GM12878 (cell line): ENCODE data around the gene PAK5. TPM values are rescaled to one million over a fixed set of nuclear protein-coding genes. Genes with fewer than 3 reads are reported as not detected.

Experiments used
- ATAC-seq: fragments of 200-7000 bp; cut with Tn5 transposase; 3 replicates; pipeline ENCODE4 v1.9.1; 2020; ENCODE audit warnings: mild to moderate bottlenecking, moderate library complexity
- BruUV-seq: library from RNA; stranded (reverse); fragments of 400-500 nt; replicated peaks from 2 replicates; lab custom pipeline; 2021; lab: Mats Ljungman, UMichigan
- CTCF ChIA-PET: fragments of 300-600 bp; sonication (Branson Sonifier 250); formaldehyde crosslinking; extraction: SDS; loops from one replicate; lab custom pipeline; 2021; ENCODE audit warnings: inconsistent platforms; lab: Yijun Ruan, JAX
- POLR2A ChIA-PET: fragments of 350-600 bp; formaldehyde crosslinking; extraction: SDS; loops from one replicate; lab custom pipeline; 2021; ENCODE audit warnings: inconsistent platforms; lab: Charles Lee
- RAD21 ChIA-PET: fragments of 300-600 bp; sonication (Branson Sonifier 250); formaldehyde crosslinking; loops from one replicate; lab custom pipeline; 2023; ENCODE audit warnings: antibody characterized with exemption; ENCODE audit not compliant: unreplicated experiment; lab: Charles Lee
- SMC1A ChIA-PET: fragments of 300-600 bp; sonication (Branson Sonifier 250); formaldehyde crosslinking; loops from one replicate; lab custom pipeline; 2023; ENCODE audit not compliant: unreplicated experiment, uncharacterized antibody; lab: Charles Lee
- DNase-seq: peaks from one replicate; pipeline ENCODE4 v3.0.0-alpha.2; 2011; ENCODE audit warnings: low read depth, low spot score
- FAIRE-seq: peaks from 3 replicates; lab custom pipeline; 2011; peaks lifted over from hg19 to GRCh38; lab: Jason Lieb, UNC
- H2AFZ ChIP-seq: 2 replicates; pipeline ENCODE4 v1.6.0; 2011; ENCODE audit warnings: low read depth, low read length, control low read depth; ENCODE audit not compliant: control insufficient read depth
- H3K27ac ChIP-seq: 2 replicates; pipeline ENCODE4 v1.5.1; 2011; ENCODE audit warnings: control low read depth; ENCODE audit not compliant: control insufficient read depth, insufficient read depth
- H3K27me3 ChIP-seq, 2 experiments: replicated peaks in 1 of 2; 2 replicates each; pipeline versions ENCODE4 v1.6.0 to v1.6.1; 2011; ENCODE audit warnings: low read length in 1 of 2; ENCODE audit not compliant: control insufficient read depth in 2 of 2, insufficient read depth in 2 of 2
- H3K36me3 ChIP-seq, 2 experiments: 2 replicates each; pipeline ENCODE4 v1.5.1; 2011; ENCODE audit warnings: low read length in 1 of 2; ENCODE audit not compliant: control insufficient read depth in 2 of 2, insufficient read depth in 2 of 2
- H3K4me1 ChIP-seq: 2 replicates; pipeline ENCODE4 v1.6.1; 2011; ENCODE audit warnings: mild to moderate bottlenecking, low read length, moderate library complexity, mixed read lengths; ENCODE audit not compliant: control insufficient read depth, insufficient read depth
- H3K4me2 ChIP-seq: 2 replicates; pipeline ENCODE4 v1.6.0; 2011; ENCODE audit warnings: control low read depth; ENCODE audit not compliant: control insufficient read depth, insufficient read depth
- H3K4me3 ChIP-seq: fragments of 200-600 bp; sonication (generic); 2 replicates; pipeline ENCODE4 v1.5.1; 2016
- H3K79me2 ChIP-seq: 2 replicates; pipeline ENCODE4 v1.6.0; 2011; ENCODE audit warnings: low read length; ENCODE audit not compliant: control insufficient read depth, insufficient read depth
- H3K9ac ChIP-seq: 2 replicates; pipeline ENCODE4 v1.8.0; 2011; ENCODE audit warnings: low read length, control low read depth, mixed read lengths; ENCODE audit not compliant: control insufficient read depth, insufficient read depth
- H3K9me3 ChIP-seq: replicated peaks from 3 replicates; pipeline ENCODE4 v1.5.1; 2011; ENCODE audit warnings: mild to moderate bottlenecking, low read length; ENCODE audit not compliant: control insufficient read depth, insufficient read depth
- H4K20me1 ChIP-seq: 2 replicates; pipeline ENCODE4 v1.6.0; 2011; ENCODE audit not compliant: control insufficient read depth, insufficient read depth
- CHD4 ChIP-seq: fragments of 200-600 bp; sonication (generic); IDR thresholded peaks from 2 replicates; pipeline ENCODE4 v1.6.1; 2016; ENCODE audit warnings: mild to moderate bottlenecking
- FOXM1 ChIP-seq: IDR thresholded peaks from 2 replicates; pipeline ENCODE4 v1.6.1; 2012; ENCODE audit warnings: low read depth, mild to moderate bottlenecking, inconsistent platforms, low read length, moderate library complexity
- IKZF2 ChIP-seq, 2 experiments: fragments of 450-650 bp; IDR thresholded peaks; 2 replicates each; pipeline ENCODE4 v1.6.1; 2017; ENCODE audit warnings: mild to moderate bottlenecking in 2 of 2, moderate library complexity in 2 of 2
- KDM1A ChIP-seq: fragments of 200-600 bp; sonication (generic); IDR thresholded peaks from 2 replicates; pipeline ENCODE4 v1.6.1; 2016; ENCODE audit warnings: borderline replicate concordance
- MAX ChIP-seq: IDR thresholded peaks from 2 replicates; pipeline ENCODE4 v1.6.1; 2012; ENCODE audit warnings: low read depth, low read length, improper control_type of control experiment
- MLLT1 ChIP-seq: fragments of 450-650 bp; IDR thresholded peaks from 2 replicates; pipeline ENCODE4 v1.6.1; 2016; ENCODE audit warnings: mild to moderate bottlenecking
- PRDM15 ChIP-seq: fragments of 450-650 bp; formaldehyde crosslinking; IDR thresholded peaks from 2 replicates; pipeline ENCODE4 v1.4.0; 2020; ENCODE audit warnings: mild to moderate bottlenecking, moderate library complexity
- RB1 ChIP-seq: fragments of 450-650 bp; formaldehyde crosslinking; IDR thresholded peaks from 2 replicates; pipeline ENCODE4 v1.6.1; 2017; ENCODE audit warnings: mild to moderate bottlenecking, borderline replicate concordance
- SREBF1 ChIP-seq: IDR thresholded peaks from 2 replicates; pipeline ENCODE4 v1.6.1; 2012; ENCODE audit warnings: mild to moderate bottlenecking, low read length
- TBL1XR1 ChIP-seq: IDR thresholded peaks from 2 replicates; pipeline ENCODE4 v1.6.1; 2012; ENCODE audit warnings: low read depth, low read length, improper control_type of control experiment
- TCF12 ChIP-seq: IDR thresholded peaks from 2 replicates; pipeline ENCODE4 v1.6.1; 2011; ENCODE audit warnings: low read depth, mild to moderate bottlenecking, low read length
- ZNF207 ChIP-seq: fragments of 450-650 bp; IDR thresholded peaks from 2 replicates; pipeline ENCODE4 v1.6.1; 2014; ENCODE audit warnings: antibody characterized with exemption, mild to moderate bottlenecking, borderline replicate concordance
- ZNF384 ChIP-seq: IDR thresholded peaks from 2 replicates; pipeline ENCODE4 v1.6.1; 2012; ENCODE audit warnings: low read depth, mild to moderate bottlenecking, low read length, improper control_type of control experiment, borderline replicate concordance
- ZSCAN29 ChIP-seq: fragments of 450-650 bp; IDR thresholded peaks from 2 replicates; pipeline ENCODE4 v1.6.1; 2017; ENCODE audit warnings: mild to moderate bottlenecking, moderate library complexity
- WGBS: methylation state at CpG from one replicate; pipeline ENCODE4 v1.1.6; 2016; ENCODE audit warnings: low lambda C conversion rate; ENCODE audit not compliant: insufficient replicate concordance, insufficient coverage; ENCODE audit errors: missing lambda C conversion rate; 5-methylcytosine and 5-hydroxymethylcytosine counted together
- in situ Hi-C: fragments of 300-500 bp; cut with MboI; formaldehyde crosslinking; loops from 9 replicates; pipeline ENCODE4 v1.14.3; 2018; ENCODE audit warnings: mixed read lengths
- intact Hi-C: fragments of 100-400 bp; cut with micrococcal nuclease; formaldehyde crosslinking; loops from one replicate; pipeline ENCODE4 v1.14.2; 2022; ENCODE audit not compliant: unreplicated experiment
- polyA plus RNA-seq, 11 experiments: library from polyadenylated mRNA; depleted of rRNA in 4 of 11; unstranded in 6 of 11; stranded (reverse) in 5 of 11; fragments of >200 nt; fragmentation: Nextera tagmentation in 4 of 11; fragmentation: Illumina TruSeq in 1 of 11; extraction: Ambion mirVana in 4 of 11; extraction: Trizol in 1 of 11; gene quantifications; 1 replicate in 1 of 11; 2 replicates in 10 of 11; pipeline versions ENCODE4 v1.2.1 to v1.2.3, GENCODE V29; 2011 to 2016; ENCODE audit warnings: inconsistent platforms in 2 of 11, missing spikeins in 2 of 11, low read depth in 1 of 11
- total RNA-seq, 4 experiments: library from RNA; depleted of rRNA in 3 of 4; stranded (reverse); fragments of >200 nt in 3 of 4; fragmentation: Illumina TruSeq in 1 of 4; extraction: Trizol in 1 of 4; gene quantifications; 2 replicates each; pipeline versions ENCODE4 v1.2.1 to v1.2.3, GENCODE V29; 2013 to 2021

Gene PAK5
- total and polyA plus RNA-seq, 10 of the 15 experiments (the other 5 are each of a cell fraction or from before 2014, with no cell fraction given) = not detected

- no peaks in the 10 kb centered on the region for H3K79me2 ChIP-seq
- ATAC-seq (no peak), FAIRE-seq (no peak), DNase-seq (no peak)
- H3K4me3 ChIP-seq = no peak overlapping the region
- H3K4me1 ChIP-seq = no peaks in the 10 kb centered on the region
- ChIA-PET CTCF (interaction anchor here (1.3 kb wide), 1 partner anchor 60 kb away, joined by 3 read pairs; no protein-coding TSS in a partner anchor), SMC1A (no interaction called here), RAD21 (no interaction called here), POLR2A (no interaction called here)
- H3K9me3 ChIP-seq = no peaks in the 10 kb centered on the region
- no peak overlapping the region for H3K27ac ChIP-seq
- in situ Hi-C loops = no loop called here
- TF ChIP-seq ZNF384 = no peak
- no peak for TF ChIP-seq MAX
- no peak for TF ChIP-seq IKZF2 (IDR thresholded peaks at IDR 0.05)
- no peak for TF ChIP-seq TBL1XR1
- TF ChIP-seq ZSCAN29 = no peak
- no peak for TF ChIP-seq ZNF207
- TF ChIP-seq CHD4 = no peak
- no peak for TF ChIP-seq RB1
- TF ChIP-seq KDM1A = no peak
- WGBS = 42% methylated on average over 2 of the region's 2 CpGs
- H3K4me2 ChIP-seq = no peak overlapping the region
- intact Hi-C loops = no loop called here
- H3K27me3 ChIP-seq = no peaks in the 10 kb centered on the region
- H4K20me1 ChIP-seq = no peaks in the 10 kb centered on the region
- H3K9ac ChIP-seq = no peak overlapping the region
- BruUV-seq = no TSS peak
- no peak overlapping the region for H2AFZ ChIP-seq
- H3K36me3 ChIP-seq = no peaks in the 10 kb centered on the region
Observed at GRCh38 chr20:9852566-9852965, 13.7 kb upstream of the PAK5 start.

- ATAC-seq = no peak
- SMC1A ChIA-PET = no interaction called here
- Histone ChIP-seq H3K4me2 (no peak overlapping the region), H3K36me3 (no peaks in the 10 kb centered on the region), H3K9me3 (no peaks in the 10 kb centered on the region), H4K20me1 (no peaks in the 10 kb centered on the region), H3K27me3 (peaks cover 4 to 8% of the 10 kb centered on the region in 2 experiments; a peak in 3 of 4 replicates), H3K4me1 (no peaks in the 10 kb centered on the region), H2AFZ (no peak overlapping the region), H3K9ac (no peak overlapping the region), H3K27ac (no peak overlapping the region), H3K79me2 (no peaks in the 10 kb centered on the region), H3K4me3 (no peak overlapping the region)
- POLR2A ChIA-PET = no interaction called here
- RAD21 ChIA-PET = no interaction called here
- no TSS peak for BruUV-seq
- CTCF ChIA-PET = interaction anchor here (0.9 kb wide), 1 partner anchor 18 kb away, joined by 3 read pairs; no protein-coding TSS in a partner anchor
- no peak for DNase-seq
- no peak for FAIRE-seq
- intact Hi-C loops (no loop called here), in situ Hi-C loops (no loop called here)
- 39% methylated on average over 5 of the region's 5 CpGs for WGBS
- TF ChIP-seq TBL1XR1 (no peak), FOXM1 (no peak), PRDM15 (CRISPR knock-in tag) (no peak), SREBF1 (no peak), MLLT1 (no peak), CHD4 (no peak), TCF12 (no peak)
Observed at GRCh38 chr20:9839626-9840025, 750 bp upstream of the PAK5 start.
